Bronchial epithelial cell (primary cell): Measurements from ENCODE around the gene NPAS1. TPM values are rescaled to one million over a fixed set of nuclear protein-coding genes. Genes with fewer than 3 reads are reported as not detected.

Experiments
- DNase-seq: peaks from one replicate; pipeline ENCODE4 v3.0.0-alpha.2; 2010; ENCODE audit warnings: low read depth
- FAIRE-seq: peaks from 2 replicates; lab custom pipeline; 2011; peaks lifted over from hg19 to GRCh38; lab: Jason Lieb, UNC
- H3K27me3 ChIP-seq: 2 replicates; pipeline ENCODE4 v1.5.1; 2011; ENCODE audit warnings: low read length; ENCODE audit not compliant: control insufficient read depth, insufficient read depth
- H3K36me3 ChIP-seq: 2 replicates; pipeline ENCODE4 v1.5.1; 2011; ENCODE audit warnings: low read length; ENCODE audit not compliant: control insufficient read depth, insufficient read depth
- H3K4me3 ChIP-seq: 2 replicates; pipeline ENCODE4 v1.5.1; 2011; ENCODE audit warnings: mild to moderate bottlenecking, low read depth, low read length, control low read depth
- CTCF ChIP-seq: IDR thresholded peaks from 2 replicates; pipeline ENCODE4 v1.5.1; 2011; ENCODE audit warnings: mild to moderate bottlenecking, moderate library complexity, low read length, control low read depth, inconsistent platforms; ENCODE audit not compliant: insufficient read depth, severe bottlenecking
- total RNA-seq: library from RNA; depleted of rRNA; stranded (reverse); fragments of >200 nt; gene quantifications from 2 replicates; pipeline ENCODE4 v1.2.1, GENCODE V29; 2014

Gene NPAS1
- total RNA-seq, 1 donor from 2014 or later: 0.26 TPM

GRCh38 chr19:47024502-47024901 is 4.9 kb downstream of the NPAS1 start:
- Histone ChIP-seq H3K36me3 (no peaks in the 10 kb centered on the region), H3K4me3 (no peak overlapping the region), H3K27me3 (peaks cover 39% of the 10 kb centered on the region)
- FAIRE-seq: no peak
- no peak for TF ChIP-seq CTCF
- DNase-seq: no peak

GRCh38 chr19:47026156-47026555 is 6.5 kb downstream of the NPAS1 start:
- no peaks in the 10 kb centered on the region for H3K36me3 ChIP-seq
- no peak for FAIRE-seq
- DNase-seq: no peak
- TF ChIP-seq CTCF: no peak
- no peak overlapping the region for H3K4me3 ChIP-seq
- H3K27me3 ChIP-seq: peaks cover 30% of the 10 kb centered on the region

GRCh38 chr19:47026889-47027288 is 7.3 kb downstream of the NPAS1 start:
- no peak for TF ChIP-seq CTCF
- DNase-seq (no peak), FAIRE-seq (no peak)
- no peak overlapping the region for H3K4me3 ChIP-seq
- peaks cover 24% of the 10 kb centered on the region for H3K27me3 ChIP-seq
- H3K36me3 ChIP-seq: no peaks in the 10 kb centered on the region

- no peak for TF ChIP-seq CTCF
- no peak overlapping the region for H3K4me3 ChIP-seq
- no peak for FAIRE-seq
- H3K36me3 ChIP-seq: no peaks in the 10 kb centered on the region
- no peak for DNase-seq
- peaks cover 18% of the 10 kb centered on the region for H3K27me3 ChIP-seq
Observed at GRCh38 chr19:47027586-47028088, 8.0 kb downstream of the NPAS1 start.

- H3K27me3 ChIP-seq: peaks cover 14% of the 10 kb centered on the region
- FAIRE-seq (no peak), DNase-seq (no peak)
- no peak overlapping the region for H3K4me3 ChIP-seq
- no peaks in the 10 kb centered on the region for H3K36me3 ChIP-seq
- no peak for TF ChIP-seq CTCF
Observed at GRCh38 chr19:47028195-47028601, 8.6 kb downstream of the NPAS1 start.

- H3K27me3 ChIP-seq: peaks cover 4% of the 10 kb centered on the region
- H3K36me3 ChIP-seq: no peaks in the 10 kb centered on the region
- DNase-seq (peak; percentile 40), FAIRE-seq (no peak)
- H3K4me3 ChIP-seq: no peak overlapping the region
- TF ChIP-seq CTCF: peak; percentile 91
Observed at GRCh38 chr19:47032171-47032811, 12.7 kb downstream of the NPAS1 start.
